ENCODE data around the gene COL4A4. TPM values are rescaled to one million over a fixed set of nuclear protein-coding genes. Genes with fewer than 3 reads are reported as not detected.

The COL4A4 gene
- total RNA-seq, 1 donor from 2014 or later: not detected

- no peaks in the 10 kb centered on the region for H3K9me3 Mint-ChIP-seq
- H3K27me3 Mint-ChIP-seq: no peaks in the 10 kb centered on the region
- H3K36me3 Mint-ChIP-seq (ENCODE audit: low read depth): no peaks in the 10 kb centered on the region
- H3K4me3 Mint-ChIP-seq: no peak overlapping the region
- no peaks in the 10 kb centered on the region for H3K4me1 Mint-ChIP-seq
- intact Hi-C loops (cut with micrococcal nuclease): no loop called here
- no peak for DNase-seq
- H3K27ac Mint-ChIP-seq: no peak overlapping the region
Measured at GRCh38 chr2:227013881-227014280, 150.1 kb downstream of the COL4A4 start.

DNA sequence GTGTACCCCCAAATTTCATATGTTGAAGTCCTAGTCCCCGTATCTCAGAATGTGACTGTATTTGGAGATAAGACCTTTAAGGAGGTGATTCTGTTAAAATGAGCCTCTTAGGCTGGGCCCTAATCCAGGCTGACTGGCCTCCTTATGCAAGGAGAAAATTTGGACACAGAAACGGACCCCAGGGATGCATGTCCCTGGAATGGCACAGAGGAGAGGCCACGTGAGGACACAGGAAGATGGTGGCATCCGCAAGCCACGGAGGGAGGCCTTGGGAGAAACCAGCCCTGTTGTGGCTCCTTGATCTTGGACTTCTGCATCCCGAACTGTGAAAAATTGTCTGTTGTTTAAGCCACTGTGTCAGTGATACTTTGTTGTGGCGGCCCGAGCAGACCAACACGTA lies 150.7 kb downstream of the COL4A4 start:
- no peak for DNase-seq
- Mint-ChIP-seq H3K27me3 (no peaks in the 10 kb centered on the region), H3K36me3 (ENCODE audit: low read depth) (no peaks in the 10 kb centered on the region), H3K4me3 (no peak overlapping the region), H3K27ac (no peak overlapping the region), H3K4me1 (no peaks in the 10 kb centered on the region), H3K9me3 (no peaks in the 10 kb centered on the region)
- intact Hi-C loops (cut with micrococcal nuclease): no loop called here

DNA sequence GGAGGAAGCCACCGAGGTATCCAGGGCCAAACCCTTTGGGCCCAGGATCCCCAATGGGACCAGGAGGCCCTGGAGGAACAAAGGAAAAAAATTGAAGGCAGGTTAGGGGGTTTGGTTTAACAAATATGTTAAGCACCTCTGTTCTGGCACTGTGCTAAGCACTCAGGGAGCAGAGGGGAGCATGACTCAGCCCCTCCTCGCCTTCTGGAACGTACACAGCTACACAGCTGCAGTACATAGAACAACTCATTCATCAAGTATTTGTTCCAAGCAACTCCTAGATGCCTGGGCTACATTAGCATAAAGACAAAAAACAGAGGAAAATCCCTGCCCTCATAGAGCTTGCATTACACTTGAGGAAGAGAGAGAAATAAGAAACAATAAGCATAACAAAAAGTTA lies 153.6 kb downstream of the COL4A4 start:
- Mint-ChIP-seq H3K27ac (no peak overlapping the region), H3K9me3 (no peaks in the 10 kb centered on the region), H3K4me3 (no peak overlapping the region), H3K36me3 (ENCODE audit: low read depth) (no peaks in the 10 kb centered on the region), H3K27me3 (no peaks in the 10 kb centered on the region), H3K4me1 (no peaks in the 10 kb centered on the region)
- DNase-seq: no peak
- intact Hi-C loops (cut with micrococcal nuclease): no loop called here

- Mint-ChIP-seq H3K36me3 (ENCODE audit: low read depth) (no peaks in the 10 kb centered on the region), H3K4me3 (no peak overlapping the region)
- intact Hi-C loops (cut with micrococcal nuclease): no loop called here
Measured at GRCh38 chr2:227007940-227008339, 156.1 kb downstream of the COL4A4 start.

GRCh38 chr2:227007148-227007547 lies 156.9 kb downstream of the COL4A4 start:
- no peaks in the 10 kb centered on the region for H3K36me3 Mint-ChIP-seq (ENCODE audit: low read depth)
- no peaks in the 10 kb centered on the region for H3K4me1 Mint-ChIP-seq
- H3K27ac Mint-ChIP-seq: no peak overlapping the region
- intact Hi-C loops (cut with micrococcal nuclease): no loop called here
- DNase-seq: no peak
- no peaks in the 10 kb centered on the region for H3K9me3 Mint-ChIP-seq
- no peaks in the 10 kb centered on the region for H3K27me3 Mint-ChIP-seq
- no peak overlapping the region for H3K4me3 Mint-ChIP-seq

More at GRCh38 chr2:227007940-227008339, 156.1 kb downstream of the COL4A4 start:
- H3K27me3 Mint-ChIP-seq: no peaks in the 10 kb centered on the region
- H3K27ac Mint-ChIP-seq: no peak overlapping the region
- no peak for DNase-seq
- H3K4me1 Mint-ChIP-seq: no peaks in the 10 kb centered on the region
- no peaks in the 10 kb centered on the region for H3K9me3 Mint-ChIP-seq

DNA sequence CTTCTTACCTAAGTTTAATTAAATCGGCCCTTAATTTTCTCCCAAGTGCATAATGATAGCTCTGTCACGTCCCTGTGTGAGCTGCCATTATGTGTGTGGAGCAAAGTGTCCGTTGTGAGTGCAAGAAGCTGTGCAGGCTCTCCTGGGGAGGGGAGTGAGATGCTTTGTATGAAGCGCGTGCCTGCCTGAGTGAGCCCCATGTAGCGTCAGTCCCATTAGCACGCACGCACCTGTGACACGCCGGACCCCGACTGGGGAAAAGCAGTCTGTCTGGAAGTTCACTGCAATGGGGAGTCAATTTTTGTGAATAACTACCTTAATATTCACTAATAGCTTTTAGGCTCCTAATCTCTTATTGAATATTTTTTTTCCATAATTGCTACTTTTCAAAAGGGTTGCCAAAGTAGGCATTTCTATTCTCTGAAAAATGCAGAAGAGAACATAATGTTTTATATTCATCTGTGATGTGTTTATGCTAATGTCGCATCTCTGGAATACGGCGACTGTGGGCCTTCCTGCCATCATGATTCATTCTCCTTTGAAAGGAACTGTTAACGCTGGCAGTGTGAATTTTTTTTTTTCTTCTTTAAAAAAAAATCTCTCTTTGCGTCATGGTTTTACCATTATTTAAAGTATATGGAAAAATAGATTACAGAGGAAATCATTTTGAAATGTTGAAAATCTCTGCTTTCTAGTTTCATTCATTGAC lies 157.7 kb downstream of the COL4A4 start:
- H3K36me3 Mint-ChIP-seq (ENCODE audit: low read depth): no peaks in the 10 kb centered on the region
- no peak overlapping the region for H3K27ac Mint-ChIP-seq
- H3K9me3 Mint-ChIP-seq: no peaks in the 10 kb centered on the region
- intact Hi-C loops (cut with micrococcal nuclease): no loop called here
- H3K27me3 Mint-ChIP-seq: no peaks in the 10 kb centered on the region
- DNase-seq: no peak
- H3K4me1 Mint-ChIP-seq: no peaks in the 10 kb centered on the region
- no peak overlapping the region for H3K4me3 Mint-ChIP-seq

GRCh38 chr2:227004482-227004881 lies 159.5 kb downstream of the COL4A4 start:
- DNase-seq: no peak
- Mint-ChIP-seq H3K27me3 (no peaks in the 10 kb centered on the region), H3K4me3 (no peak overlapping the region), H3K27ac (no peak overlapping the region), H3K4me1 (no peaks in the 10 kb centered on the region), H3K36me3 (ENCODE audit: low read depth) (peaks cover 9% of the 10 kb centered on the region), H3K9me3 (no peaks in the 10 kb centered on the region)
- intact Hi-C loops (cut with micrococcal nuclease): no loop called here

DNA sequence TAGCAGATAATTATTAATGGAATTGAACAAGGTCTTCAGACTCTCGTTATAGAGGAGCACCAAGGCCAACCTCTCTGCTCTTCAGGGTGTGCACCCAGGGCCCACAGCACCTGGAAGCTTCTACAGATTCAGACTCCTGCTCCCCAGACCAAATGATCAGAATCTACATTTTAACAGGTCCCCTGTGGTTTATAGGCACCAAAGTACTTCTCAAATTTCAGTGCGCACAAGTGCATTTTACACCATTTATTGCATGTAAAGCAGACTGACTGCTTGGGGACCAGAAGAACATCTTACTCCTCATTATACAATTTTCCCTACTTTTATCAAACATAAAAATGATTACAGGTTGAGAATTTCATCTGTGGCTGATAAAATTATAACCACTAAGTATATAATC lies 163.9 kb downstream of the COL4A4 start:
- Mint-ChIP-seq H3K27me3 (no peaks in the 10 kb centered on the region), H3K27ac (no peak overlapping the region), H3K4me1 (peaks cover 9% of the 10 kb centered on the region), H3K9me3 (no peaks in the 10 kb centered on the region), H3K4me3 (no peak overlapping the region), H3K36me3 (ENCODE audit: low read depth) (peaks cover 22% of the 10 kb centered on the region)
- intact Hi-C loops (cut with micrococcal nuclease): no loop called here
- no peak for DNase-seq

DNA sequence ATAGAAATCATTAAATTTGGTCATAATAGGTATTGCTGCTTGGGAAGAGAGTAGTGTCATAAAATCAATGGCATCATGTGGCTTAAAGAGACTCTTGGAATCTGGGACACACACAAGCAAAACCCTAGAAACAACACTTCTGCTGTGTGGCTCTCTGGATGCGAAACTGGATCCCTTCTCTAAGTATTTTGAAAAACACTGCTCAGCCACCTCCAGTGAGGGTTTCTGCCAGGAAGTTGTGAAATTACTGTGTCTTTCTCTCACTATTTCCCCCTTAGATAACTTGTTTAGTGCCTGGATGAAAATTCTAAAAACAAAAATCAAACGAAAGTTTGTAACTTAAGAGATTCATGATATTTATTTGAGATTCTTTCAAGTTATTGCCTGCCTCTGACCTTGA lies 164.3 kb downstream of the COL4A4 start:
- Mint-ChIP-seq H3K4me3 (no peak overlapping the region), H3K27me3 (no peaks in the 10 kb centered on the region), H3K4me1 (peaks cover 13% of the 10 kb centered on the region), H3K27ac (no peak overlapping the region), H3K9me3 (no peaks in the 10 kb centered on the region), H3K36me3 (ENCODE audit: low read depth) (peaks cover 23% of the 10 kb centered on the region)
- intact Hi-C loops (cut with micrococcal nuclease): no loop called here
- DNase-seq: no peak

DNA sequence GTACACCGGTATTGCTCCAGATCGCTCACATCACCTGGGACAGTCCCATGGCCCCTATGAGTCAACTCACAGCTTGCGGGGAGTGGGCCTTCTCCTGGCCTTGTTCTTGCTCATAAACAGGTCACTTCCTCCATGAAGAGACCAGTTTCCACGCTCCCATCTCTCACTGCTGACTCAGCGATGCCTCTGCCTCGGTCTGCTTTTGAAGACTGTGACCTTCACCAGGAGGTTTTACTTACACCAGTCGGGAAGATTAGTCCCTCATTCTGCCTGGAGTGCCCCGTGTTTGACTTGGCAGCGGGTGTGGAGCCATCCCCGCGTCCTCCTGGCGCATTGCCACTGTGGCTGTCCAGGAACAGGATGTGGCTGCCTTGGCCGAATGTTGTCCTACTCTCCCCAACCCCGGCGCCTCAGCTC lies 168.4 kb downstream of the COL4A4 start:
- H3K27ac Mint-ChIP-seq: peak overlapping the region; percentile 44
- no peaks in the 10 kb centered on the region for H3K27me3 Mint-ChIP-seq
- DNase-seq: no peak
- H3K4me1 Mint-ChIP-seq: peaks cover 13% of the 10 kb centered on the region
- intact Hi-C loops (cut with micrococcal nuclease): no loop called here
- peaks cover 23% of the 10 kb centered on the region for H3K36me3 Mint-ChIP-seq (ENCODE audit: low read depth)
- H3K4me3 Mint-ChIP-seq: no peak overlapping the region
- no peaks in the 10 kb centered on the region for H3K9me3 Mint-ChIP-seq

DNA sequence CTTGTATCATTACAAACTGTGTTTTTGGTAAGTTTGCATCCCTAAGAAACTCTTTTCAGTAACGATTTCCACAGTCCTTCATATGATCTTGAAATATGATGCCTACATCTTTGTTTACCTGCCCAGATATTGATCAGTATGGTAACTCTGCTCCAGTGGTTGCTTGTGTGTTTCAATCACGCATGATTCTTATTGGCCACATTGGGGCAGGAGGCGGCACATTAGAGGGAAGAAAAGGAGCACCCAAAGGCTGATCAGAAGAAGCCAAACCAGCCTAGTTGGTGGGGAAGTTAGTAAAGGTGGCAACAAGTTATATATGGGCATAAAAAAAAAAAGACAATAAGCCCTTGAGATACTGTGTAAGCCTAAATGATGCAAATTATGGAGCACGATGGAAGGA lies 169.2 kb downstream of the COL4A4 start:
- intact Hi-C loops (cut with micrococcal nuclease): no loop called here
- peaks cover 13% of the 10 kb centered on the region for H3K4me1 Mint-ChIP-seq
- no peak for DNase-seq
- no peaks in the 10 kb centered on the region for H3K27me3 Mint-ChIP-seq
- H3K27ac Mint-ChIP-seq: peak overlapping the region; percentile 32
- no peaks in the 10 kb centered on the region for H3K9me3 Mint-ChIP-seq
- H3K4me3 Mint-ChIP-seq: no peak overlapping the region
- H3K36me3 Mint-ChIP-seq (ENCODE audit: low read depth): peaks cover 18% of the 10 kb centered on the region

DNA sequence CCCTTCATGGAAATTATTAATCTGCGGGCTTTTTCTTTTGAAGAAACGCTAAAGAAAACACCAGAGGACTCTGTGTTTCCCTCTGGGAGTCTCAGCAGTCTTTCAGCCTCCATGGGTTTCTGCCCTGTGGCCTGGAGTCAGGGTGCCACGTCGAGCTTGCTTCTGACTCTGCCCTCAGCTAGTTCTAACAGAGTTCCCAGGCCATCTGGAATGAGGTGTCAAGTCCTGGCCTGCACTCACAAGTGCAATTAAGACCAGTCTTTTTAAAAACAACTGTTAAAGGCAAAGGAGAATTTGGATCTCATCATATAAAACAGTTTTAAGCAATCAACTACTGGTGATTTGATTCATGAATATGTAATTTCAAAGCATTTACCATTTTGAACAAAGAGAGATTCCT lies 170.8 kb downstream of the COL4A4 start:
- Mint-ChIP-seq H3K36me3 (ENCODE audit: low read depth) (peaks cover 14% of the 10 kb centered on the region), H3K9me3 (no peaks in the 10 kb centered on the region), H3K4me3 (no peak overlapping the region), H3K4me1 (peaks cover 13% of the 10 kb centered on the region), H3K27me3 (no peaks in the 10 kb centered on the region), H3K27ac (no peak overlapping the region)
- intact Hi-C loops (cut with micrococcal nuclease): no loop called here
- no peak for DNase-seq

- H3K4me3 Mint-ChIP-seq: no peak overlapping the region
- peaks cover 13% of the 10 kb centered on the region for H3K4me1 Mint-ChIP-seq
- no peaks in the 10 kb centered on the region for H3K27me3 Mint-ChIP-seq
- peaks cover 14% of the 10 kb centered on the region for H3K36me3 Mint-ChIP-seq (ENCODE audit: low read depth)
- no peaks in the 10 kb centered on the region for H3K9me3 Mint-ChIP-seq
- H3K27ac Mint-ChIP-seq: no peak overlapping the region
- intact Hi-C loops (cut with micrococcal nuclease): no loop called here
- no peak for DNase-seq
Measured at GRCh38 chr2:226991663-226992062, 172.3 kb downstream of the COL4A4 start.

GRCh38 chr2:226985583-226985946 lies 178.4 kb downstream of the COL4A4 start:
- Mint-ChIP-seq H3K4me1 (peaks cover 26% of the 10 kb centered on the region), H3K36me3 (ENCODE audit: low read depth) (peaks cover 4% of the 10 kb centered on the region), H3K4me3 (no peak overlapping the region), H3K27me3 (no peaks in the 10 kb centered on the region), H3K9me3 (no peaks in the 10 kb centered on the region), H3K27ac (no peak overlapping the region)
- intact Hi-C loops (cut with micrococcal nuclease): loop anchor here (1.0 to 10.0 kb wide), 5 partner anchors 149 to 1097 kb away; partner anchors contain the start of gene RHBDD1
- no peak for DNase-seq

Data from activated CD4-positive, alpha-beta T cell treated with anti-CD3 and anti-CD28 coated beads, Interleukin-2, amount 10 ng/mL, durations not matched to agents 24 days and 14 days (primary cell).